HL-60 (cell line): Measurements from ENCODE around the gene CTNNA2.

Source experiments
- DNase-seq, 2 experiments: peaks; one replicate each; pipeline ENCODE4 v3.0.0-alpha.2; 2010 to 2020; ENCODE audit warnings: low read depth in 1 of 2, low spot score in 1 of 2
- H3K27ac ChIP-seq: fragments of 250-450 bp; sonication (Bioruptor Pico); replicated peaks from 2 replicates; pipeline ENCODE4 v1.5.1; 2020; ENCODE audit warnings: mild to moderate bottlenecking, moderate library complexity
- H3K27me3 ChIP-seq: fragments of 250-450 bp; sonication (Bioruptor Pico); 2 replicates; pipeline ENCODE4 v1.5.1; 2021; ENCODE audit warnings: mild to moderate bottlenecking, moderate library complexity; ENCODE audit not compliant: insufficient read depth, poor library complexity, severe bottlenecking
- H3K4me3 ChIP-seq: replicated peaks from 2 replicates; pipeline ENCODE4 v1.5.1; 2011; ENCODE audit warnings: mild to moderate bottlenecking, control low read depth, low read length; ENCODE audit not compliant: insufficient read depth
- GABPA ChIP-seq: IDR thresholded peaks from 2 replicates; pipeline ENCODE4 v1.6.1; 2012; ENCODE audit warnings: low read depth
- POLR2AphosphoS5 ChIP-seq: IDR thresholded peaks from 2 replicates; pipeline ENCODE4 v1.6.1; 2012; ENCODE audit warnings: low read depth
- SPI1 ChIP-seq: IDR thresholded peaks from 2 replicates; pipeline ENCODE4 v1.6.1; 2012; ENCODE audit warnings: low read depth, mild to moderate bottlenecking, borderline replicate concordance
- TF ChIP-seq, protein P1 (sequence below): IDR thresholded peaks from 2 replicates; pipeline ENCODE4 v1.6.1; 2012; ENCODE audit warnings: low read depth; ENCODE audit not compliant: insufficient replicate concordance
- TF ChIP-seq, protein P2 (sequence below): IDR thresholded peaks from one replicate; pipeline ENCODE4 v1.5.1; 2011; ENCODE audit warnings: low read length, control low read depth, inconsistent platforms; ENCODE audit not compliant: insufficient read depth

CTNNA2 gene

DNA sequence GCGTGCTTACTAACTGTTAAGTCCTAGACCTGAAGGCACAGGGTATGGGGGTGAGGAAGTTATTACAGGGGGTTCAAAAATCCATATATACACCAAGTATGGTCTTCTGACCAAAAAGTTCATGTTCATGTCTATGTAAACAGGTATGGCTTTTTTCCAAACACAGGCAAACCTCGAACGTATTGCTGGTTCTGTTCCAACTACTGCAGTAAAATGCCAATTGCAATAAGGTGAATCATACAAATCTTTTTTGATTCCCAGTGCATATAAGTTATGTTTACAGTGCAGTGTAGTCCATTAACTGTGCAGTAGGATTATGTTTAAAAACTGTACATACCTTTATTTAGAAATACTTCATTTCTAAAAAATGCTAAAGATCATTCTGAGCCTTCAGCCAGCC lies 1037.0 kb downstream of the CTNNA2 start:
- DNase-seq: no peak
- H3K27me3 ChIP-seq: no peaks in the 10 kb centered on the region
- no peak overlapping the region for H3K4me3 ChIP-seq
- TF ChIP-seq SPI1: no peak
- TF ChIP-seq GABPA: no peak
- TF ChIP-seq POLR2AphosphoS5: no peak
- TF ChIP-seq, protein P1, sequence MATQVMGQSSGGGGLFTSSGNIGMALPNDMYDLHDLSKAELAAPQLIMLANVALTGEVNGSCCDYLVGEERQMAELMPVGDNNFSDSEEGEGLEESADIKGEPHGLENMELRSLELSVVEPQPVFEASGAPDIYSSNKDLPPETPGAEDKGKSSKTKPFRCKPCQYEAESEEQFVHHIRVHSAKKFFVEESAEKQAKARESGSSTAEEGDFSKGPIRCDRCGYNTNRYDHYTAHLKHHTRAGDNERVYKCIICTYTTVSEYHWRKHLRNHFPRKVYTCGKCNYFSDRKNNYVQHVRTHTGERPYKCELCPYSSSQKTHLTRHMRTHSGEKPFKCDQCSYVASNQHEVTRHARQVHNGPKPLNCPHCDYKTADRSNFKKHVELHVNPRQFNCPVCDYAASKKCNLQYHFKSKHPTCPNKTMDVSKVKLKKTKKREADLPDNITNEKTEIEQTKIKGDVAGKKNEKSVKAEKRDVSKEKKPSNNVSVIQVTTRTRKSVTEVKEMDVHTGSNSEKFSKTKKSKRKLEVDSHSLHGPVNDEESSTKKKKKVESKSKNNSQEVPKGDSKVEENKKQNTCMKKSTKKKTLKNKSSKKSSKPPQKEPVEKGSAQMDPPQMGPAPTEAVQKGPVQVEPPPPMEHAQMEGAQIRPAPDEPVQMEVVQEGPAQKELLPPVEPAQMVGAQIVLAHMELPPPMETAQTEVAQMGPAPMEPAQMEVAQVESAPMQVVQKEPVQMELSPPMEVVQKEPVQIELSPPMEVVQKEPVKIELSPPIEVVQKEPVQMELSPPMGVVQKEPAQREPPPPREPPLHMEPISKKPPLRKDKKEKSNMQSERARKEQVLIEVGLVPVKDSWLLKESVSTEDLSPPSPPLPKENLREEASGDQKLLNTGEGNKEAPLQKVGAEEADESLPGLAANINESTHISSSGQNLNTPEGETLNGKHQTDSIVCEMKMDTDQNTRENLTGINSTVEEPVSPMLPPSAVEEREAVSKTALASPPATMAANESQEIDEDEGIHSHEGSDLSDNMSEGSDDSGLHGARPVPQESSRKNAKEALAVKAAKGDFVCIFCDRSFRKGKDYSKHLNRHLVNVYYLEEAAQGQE: no peak
- TF ChIP-seq, protein P2, sequence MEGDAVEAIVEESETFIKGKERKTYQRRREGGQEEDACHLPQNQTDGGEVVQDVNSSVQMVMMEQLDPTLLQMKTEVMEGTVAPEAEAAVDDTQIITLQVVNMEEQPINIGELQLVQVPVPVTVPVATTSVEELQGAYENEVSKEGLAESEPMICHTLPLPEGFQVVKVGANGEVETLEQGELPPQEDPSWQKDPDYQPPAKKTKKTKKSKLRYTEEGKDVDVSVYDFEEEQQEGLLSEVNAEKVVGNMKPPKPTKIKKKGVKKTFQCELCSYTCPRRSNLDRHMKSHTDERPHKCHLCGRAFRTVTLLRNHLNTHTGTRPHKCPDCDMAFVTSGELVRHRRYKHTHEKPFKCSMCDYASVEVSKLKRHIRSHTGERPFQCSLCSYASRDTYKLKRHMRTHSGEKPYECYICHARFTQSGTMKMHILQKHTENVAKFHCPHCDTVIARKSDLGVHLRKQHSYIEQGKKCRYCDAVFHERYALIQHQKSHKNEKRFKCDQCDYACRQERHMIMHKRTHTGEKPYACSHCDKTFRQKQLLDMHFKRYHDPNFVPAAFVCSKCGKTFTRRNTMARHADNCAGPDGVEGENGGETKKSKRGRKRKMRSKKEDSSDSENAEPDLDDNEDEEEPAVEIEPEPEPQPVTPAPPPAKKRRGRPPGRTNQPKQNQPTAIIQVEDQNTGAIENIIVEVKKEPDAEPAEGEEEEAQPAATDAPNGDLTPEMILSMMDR: no peak
- no peak overlapping the region for H3K27ac ChIP-seq

DNA sequence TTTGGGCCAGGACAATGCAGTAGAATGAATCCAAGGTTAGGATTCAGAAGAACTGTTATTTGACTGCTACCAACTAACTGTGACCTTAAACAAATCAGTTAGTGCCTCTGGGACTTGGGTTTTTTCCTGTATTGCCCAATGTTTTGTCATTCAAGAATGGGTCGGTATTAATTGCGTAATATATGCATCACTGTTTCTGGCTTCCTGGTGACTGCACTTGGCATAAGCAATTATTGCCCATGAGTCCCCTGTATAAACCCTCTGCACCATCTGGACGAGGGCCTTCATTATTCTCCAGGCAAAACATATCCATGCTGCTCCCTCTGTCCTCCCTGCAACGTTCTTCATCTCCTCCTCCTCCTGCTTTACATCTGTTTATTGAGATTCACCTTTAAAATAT lies 1047.5 kb downstream of the CTNNA2 start:
- no peak overlapping the region for H3K27ac ChIP-seq
- no peak for DNase-seq
- H3K4me3 ChIP-seq: no peak overlapping the region
- no peaks in the 10 kb centered on the region for H3K27me3 ChIP-seq
- TF ChIP-seq SPI1 (no peak), GABPA (no peak), POLR2AphosphoS5 (no peak)
- TF ChIP-seq, protein P1: no peak
- TF ChIP-seq, protein P2: no peak

DNA sequence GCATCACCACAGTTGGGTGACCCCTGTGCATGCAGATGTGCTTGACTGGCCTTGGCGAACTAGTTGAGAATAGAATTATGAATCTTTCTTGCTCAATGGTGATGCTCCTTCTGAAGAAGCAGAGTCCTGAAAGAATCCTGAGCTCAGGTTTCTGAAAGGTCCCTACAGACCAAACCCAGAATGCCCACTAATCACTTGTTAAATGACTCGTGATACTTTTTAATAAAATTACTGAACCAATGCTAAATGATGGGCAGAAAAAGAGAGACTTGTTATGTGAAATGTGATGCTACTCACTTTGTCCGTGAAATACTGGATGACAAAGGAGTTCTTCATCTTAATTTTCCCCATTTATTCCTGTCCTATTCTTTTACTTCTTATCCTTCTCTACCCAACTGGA lies 1055.2 kb downstream of the CTNNA2 start:
- no peak overlapping the region for H3K27ac ChIP-seq
- no peaks in the 10 kb centered on the region for H3K27me3 ChIP-seq
- no peak overlapping the region for H3K4me3 ChIP-seq
- no peak for DNase-seq
- no peak for TF ChIP-seq SPI1
- TF ChIP-seq, protein P2: no peak
- TF ChIP-seq POLR2AphosphoS5: no peak
- TF ChIP-seq, protein P1: no peak
- TF ChIP-seq GABPA: no peak
